Measurements from ENCODE around the gene IL1R1.

Gene IL1R1

DNA sequence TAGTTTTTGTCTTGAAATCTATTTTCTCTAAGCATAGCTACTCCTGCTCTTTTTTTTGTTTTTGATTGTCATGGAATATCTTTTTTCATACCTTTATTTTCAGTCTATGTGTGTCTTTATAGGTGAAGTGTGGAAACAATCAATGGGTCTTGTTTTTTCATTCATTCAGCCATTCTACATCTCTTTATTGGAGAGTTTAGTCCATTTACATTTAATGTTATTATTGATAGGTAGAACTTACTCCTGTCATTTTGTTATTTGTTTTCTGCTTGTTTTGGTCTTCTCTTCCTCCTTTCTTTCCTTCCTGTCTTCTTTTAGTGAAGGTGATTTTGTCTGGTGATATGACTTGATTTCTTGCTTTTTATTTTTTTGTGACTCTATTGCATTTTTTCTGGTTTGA, 62.1 kb downstream of the IL1R1 start:
- no peak for DNase-seq (ENCODE audit: low read depth)

DNA sequence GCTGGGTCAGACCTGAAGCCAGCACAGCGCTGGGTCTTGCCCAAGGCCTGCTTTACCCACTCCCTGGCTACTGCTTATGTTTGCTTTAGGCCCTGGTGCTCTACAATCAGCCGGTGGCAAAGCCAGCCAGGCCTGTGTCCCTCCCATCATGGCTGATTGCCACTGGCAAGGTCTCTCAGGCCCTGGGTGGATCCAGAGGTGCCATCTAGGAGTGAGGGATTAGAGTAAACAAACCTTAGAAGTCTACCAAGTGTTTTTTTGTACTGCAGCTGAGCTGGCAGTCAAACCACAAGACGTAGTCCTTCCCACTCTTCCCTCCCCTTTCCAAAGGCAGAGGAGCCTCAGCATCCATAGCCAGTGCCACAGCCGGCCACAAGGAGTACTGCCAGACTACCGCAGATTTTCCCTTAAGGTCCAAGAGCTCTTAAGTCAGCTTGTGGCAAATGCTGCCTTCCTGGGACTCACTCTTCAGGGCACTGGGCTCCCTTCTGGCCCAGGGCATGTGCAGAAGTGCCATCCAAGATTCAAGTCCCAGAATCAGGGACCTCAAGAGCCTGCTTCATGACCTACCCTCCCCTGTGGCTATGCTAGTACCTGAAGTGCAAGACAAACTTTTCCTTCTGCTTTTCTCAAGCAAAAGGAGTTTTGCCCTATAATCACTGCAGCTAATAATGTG, 64.3 kb downstream of the IL1R1 start:
- DNase-seq (ENCODE audit: low read depth) = no peak

- no peak for DNase-seq (ENCODE audit: low read depth)
These were observed 66.2 kb downstream of the IL1R1 start for GRCh38 chr2:102208774-102209173.

DNA sequence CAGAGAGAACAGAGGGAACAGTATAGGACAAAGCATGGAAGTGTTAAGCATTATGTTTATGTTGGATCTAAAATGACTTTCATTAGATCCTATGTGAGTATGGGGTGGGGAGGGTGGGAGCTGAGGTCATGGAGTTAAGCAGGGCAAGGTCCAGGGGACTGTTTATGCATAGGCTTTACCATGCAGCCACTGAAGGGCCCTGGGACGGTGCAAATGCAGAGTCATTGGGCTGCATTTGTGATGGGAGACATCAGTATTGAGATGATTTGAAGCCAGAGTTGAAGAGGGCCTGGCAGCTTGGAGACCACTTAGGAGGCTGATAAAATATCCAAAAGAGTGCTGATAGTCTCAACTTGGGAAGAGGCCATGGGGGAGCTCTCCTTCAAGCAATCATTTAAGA, 66.9 kb downstream of the IL1R1 start:
- DNase-seq (ENCODE audit: low read depth) = no peak

DNA sequence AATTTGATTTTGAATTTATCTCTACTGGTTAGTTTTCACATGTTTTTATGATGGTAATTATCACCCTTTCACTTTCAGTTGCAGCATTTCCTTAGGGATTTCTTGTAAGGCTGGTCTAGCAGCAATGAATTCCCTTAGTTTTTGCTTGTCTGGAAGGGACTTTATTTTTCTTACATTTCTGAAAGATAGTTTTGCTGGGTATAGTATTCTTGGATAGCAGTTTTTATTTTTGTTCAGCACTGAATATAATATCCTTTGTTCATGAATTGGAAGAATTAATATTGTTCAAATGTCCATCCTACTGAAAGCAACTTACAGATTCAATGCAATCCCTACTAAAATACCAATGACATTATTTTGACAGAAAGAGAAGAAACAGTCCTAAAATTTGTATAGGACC, 74.5 kb downstream of the IL1R1 start:
- DNase-seq (ENCODE audit: low read depth) = no peak

DNA sequence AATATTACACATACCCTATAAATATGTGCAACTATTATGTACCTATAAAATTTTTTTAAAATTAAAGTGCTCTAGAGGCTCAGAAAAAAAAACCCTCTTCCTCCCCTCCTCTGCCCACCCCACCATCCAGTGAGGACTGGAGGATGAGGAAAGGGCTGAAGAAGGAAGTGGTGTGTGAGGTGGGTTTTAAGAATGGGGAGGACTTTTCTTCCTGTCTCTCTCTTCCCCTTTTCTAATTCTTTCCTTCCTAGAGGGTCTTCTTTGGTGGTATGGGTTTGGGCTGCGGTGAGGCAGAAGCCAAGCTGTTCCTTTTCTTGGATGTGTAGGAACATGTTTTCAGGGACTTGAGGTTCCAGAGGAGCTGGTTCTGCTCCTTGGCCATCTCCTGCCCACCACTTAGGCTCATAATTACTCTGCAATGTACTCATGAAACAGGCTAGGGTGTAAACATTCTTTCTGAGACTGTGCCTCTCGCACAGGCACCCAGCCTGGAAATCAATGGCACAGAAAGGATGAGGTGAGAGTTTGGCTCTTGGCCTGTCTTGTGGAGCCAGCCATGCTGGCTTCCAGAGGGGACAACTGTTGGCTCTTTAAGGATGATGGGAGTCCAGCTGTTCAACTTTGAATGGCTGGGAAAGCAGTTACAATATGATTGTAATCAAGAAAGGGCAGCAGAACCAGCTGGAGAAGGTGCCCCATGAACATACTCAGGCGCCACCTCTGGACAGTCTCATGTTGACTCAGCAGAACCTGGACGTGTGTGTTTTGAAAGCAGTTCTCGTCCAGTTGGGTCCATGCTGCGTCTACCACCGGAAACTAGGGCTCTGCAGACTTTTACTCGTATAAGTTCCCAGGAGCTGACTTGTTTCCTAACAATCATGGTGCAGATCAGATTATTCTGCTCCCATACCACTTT, 82.5 kb downstream of the IL1R1 start:
- DNase-seq (ENCODE audit: low read depth) = no peak

DNA sequence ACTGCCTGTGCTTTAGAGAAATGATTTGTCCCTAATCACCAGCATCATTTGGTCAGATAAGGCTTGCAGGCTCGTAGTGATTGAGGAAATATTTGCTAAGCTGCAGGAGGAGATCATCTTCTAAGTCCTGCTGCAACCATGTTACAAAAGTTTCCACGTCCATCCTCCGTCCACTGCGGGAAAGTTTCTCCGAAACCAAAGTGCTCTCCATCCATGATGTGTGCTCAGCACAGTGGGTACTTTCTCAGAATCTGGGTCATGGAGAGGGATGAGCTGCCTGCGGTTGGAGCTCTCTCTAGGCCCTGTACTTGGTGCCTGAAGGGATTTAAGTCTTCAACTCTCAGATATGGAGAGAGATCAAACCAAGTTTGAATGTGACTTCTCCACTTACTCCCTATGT, 83.6 kb downstream of the IL1R1 start:
- DNase-seq (ENCODE audit: low read depth) = no peak

GRCh38 chr2:102226612-102227391, 84.3 kb downstream of the IL1R1 start:
- DNase-seq (ENCODE audit: low read depth) = no peak

DNA sequence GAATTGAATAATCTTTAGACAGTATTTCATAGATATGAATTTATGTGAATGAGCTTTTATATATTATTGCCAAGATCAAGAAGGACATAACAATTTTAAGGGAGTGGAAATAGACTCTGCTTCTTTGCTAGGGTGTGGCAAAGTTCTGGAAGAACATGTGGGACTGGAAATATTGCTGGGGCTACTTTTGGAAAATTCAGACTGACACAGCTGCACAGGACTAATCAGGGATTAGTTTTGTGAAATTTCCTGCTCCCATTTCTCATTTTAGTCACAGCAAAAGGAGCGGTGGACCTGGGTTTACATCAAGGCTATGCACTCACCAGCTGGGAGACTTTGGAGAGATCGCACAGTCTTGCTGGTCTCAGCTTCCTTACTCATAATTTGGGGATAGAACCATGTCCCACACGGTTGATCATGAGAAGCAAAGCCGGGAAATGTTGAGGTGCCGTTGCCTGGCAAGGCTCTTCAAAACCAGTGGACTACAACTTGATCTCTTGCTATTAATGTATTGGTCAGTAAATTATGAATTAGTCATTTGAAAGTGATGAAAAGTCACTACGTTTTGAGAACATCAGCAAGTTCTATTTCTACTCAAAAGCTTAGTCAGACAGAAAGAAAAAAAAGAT, 86.7 kb downstream of the IL1R1 start:
- DNase-seq (ENCODE audit: low read depth) = no peak

Measured in T follicular helper cell (primary cell).